A204.1 (cell line): ENCODE data around the gene INPP5A.
"Not testable (repeated sequence)": the region's sequence is repeated elsewhere in the genome, so short reads cannot be mapped to it uniquely, and the experiment has no call there.

Experiments
- FAIRE-seq: peaks from 2 replicates; lab custom pipeline; 2012; peaks lifted over from hg19 to GRCh38; lab: Jason Lieb, UNC

INPP5A gene

GRCh38 chr10:132678436-132679216 is 141.0 kb downstream of the INPP5A start:
- no peak for FAIRE-seq

- FAIRE-seq: no peak
Measured at GRCh38 chr10:132679217-132679595, 141.6 kb downstream of the INPP5A start.

GRCh38 chr10:132679640-132680039 is 142.1 kb downstream of the INPP5A start:
- FAIRE-seq: no peak

- FAIRE-seq: not testable (repeated sequence)
Measured at GRCh38 chr10:132680741-132681140, 143.2 kb downstream of the INPP5A start.

GRCh38 chr10:132681858-132682755 is 144.5 kb downstream of the INPP5A start:
- no peak for FAIRE-seq

- no peak for FAIRE-seq
Measured at GRCh38 chr10:132684164-132684891, 146.7 kb downstream of the INPP5A start.

- no peak for FAIRE-seq
Measured at GRCh38 chr10:132685101-132685891, 147.7 kb downstream of the INPP5A start.

- no peak for FAIRE-seq
Measured at GRCh38 chr10:132685921-132686680, 148.5 kb downstream of the INPP5A start.

- no peak for FAIRE-seq
Measured at GRCh38 chr10:132687181-132687892, 149.8 kb downstream of the INPP5A start.

- FAIRE-seq: no peak
Measured at GRCh38 chr10:132687893-132688579, 150.4 kb downstream of the INPP5A start.

GRCh38 chr10:132688580-132689420 is 151.2 kb downstream of the INPP5A start:
- no peak for FAIRE-seq

GRCh38 chr10:132689721-132690360 is 152.3 kb downstream of the INPP5A start:
- no peak for FAIRE-seq

- no peak for FAIRE-seq
Measured at GRCh38 chr10:132690401-132690800, 152.8 kb downstream of the INPP5A start.

- no peak for FAIRE-seq
Measured at GRCh38 chr10:132690821-132691610, 153.4 kb downstream of the INPP5A start.

GRCh38 chr10:132691711-132692153 is 154.1 kb downstream of the INPP5A start:
- FAIRE-seq: no peak

GRCh38 chr10:132692311-132692710 is 154.7 kb downstream of the INPP5A start:
- no peak for FAIRE-seq

- FAIRE-seq: no peak
Measured at GRCh38 chr10:132693676-132694075, 156.1 kb downstream of the INPP5A start.
